CD4-positive, alpha-beta T cell (primary cell): ENCODE measurements around the gene PLK2. TPM values are rescaled to one million over a fixed set of nuclear protein-coding genes. Genes with fewer than 3 reads are reported as not detected.

ENCODE experiments used
- ATAC-seq: fragments of 200-7000 bp; cut with Tn5 transposase; one replicate; pipeline ENCODE4 v1.10.0; 2022; ENCODE audit warnings: mild to moderate bottlenecking; ENCODE audit not compliant: poor library complexity
- CTCF ChIA-PET: fragments of 350-600 bp; sonication (Branson Sonifier 250); formaldehyde crosslinking; loops from one replicate; lab custom pipeline; 2021; ENCODE audit warnings: antibody characterized with exemption, inconsistent platforms; lab: Charles Lee
- POLR2A ChIA-PET: fragments of 350-600 bp; sonication (Branson Sonifier 250); formaldehyde crosslinking; loops from one replicate; lab custom pipeline; 2021; ENCODE audit warnings: antibody characterized with exemption, inconsistent platforms; lab: Charles Lee
- DNase-seq, 14 experiments: peaks; one replicate each; pipeline ENCODE4 v3.0.0-alpha.2; 2013 to 2020; ENCODE audit warnings: mixed read lengths in 2 of 14
- H3K27ac ChIP-seq, 2 donors: one replicate each; pipeline versions ENCODE4 v1.5.1 to v1.7.0; 2013; ENCODE audit warnings: low read length in 2 of 2, low read depth in 1 of 2, mild to moderate bottlenecking in 1 of 2
- H3K27me3 ChIP-seq, 2 experiments: 1 replicate in 1 of 2; 2 replicates in 1 of 2; pipeline versions ENCODE4 v1.6.1 to v1.7.0; 2013; ENCODE audit warnings: low read length in 2 of 2, control low read depth in 1 of 2, mild to moderate bottlenecking in 1 of 2, moderate library complexity in 1 of 2; ENCODE audit not compliant: insufficient read depth in 2 of 2, control insufficient read depth in 1 of 2
- H3K36me3 ChIP-seq: one replicate; pipeline ENCODE4 v1.6.1; 2013; ENCODE audit warnings: low read length, control low read depth; ENCODE audit not compliant: insufficient read depth
- H3K4me1 ChIP-seq: one replicate; pipeline ENCODE4 v1.6.1; 2013; ENCODE audit warnings: low read length, control low read depth; ENCODE audit not compliant: insufficient read depth
- H3K4me3 ChIP-seq: one replicate; pipeline ENCODE4 v1.5.1; 2013; ENCODE audit warnings: mild to moderate bottlenecking, low read length, moderate library complexity
- H3K9me3 ChIP-seq, 2 experiments: 1 replicate in 1 of 2; 2 replicates in 1 of 2; pipeline versions ENCODE4 v1.6.1 to v1.7.0; 2013; ENCODE audit warnings: low read length in 2 of 2, mild to moderate bottlenecking in 2 of 2, control low read depth in 1 of 2, moderate library complexity in 1 of 2; ENCODE audit not compliant: control insufficient read depth in 1 of 2, insufficient read depth in 1 of 2
- H3K27ac Mint-ChIP-seq: one replicate; pipeline ENCODE4 v1.8.0; 2020; ENCODE audit warnings: mixed read lengths
- H3K27me3 Mint-ChIP-seq: one replicate; pipeline ENCODE4 v1.8.0; 2021; ENCODE audit warnings: mixed read lengths
- H3K36me3 Mint-ChIP-seq: one replicate; pipeline ENCODE4 v1.8.0; 2021; ENCODE audit warnings: low read depth, mixed read lengths
- H3K4me1 Mint-ChIP-seq: one replicate; pipeline ENCODE4 v1.8.0; 2021; ENCODE audit warnings: low read depth, mixed read lengths
- H3K4me3 Mint-ChIP-seq: one replicate; pipeline ENCODE4 v1.8.0; 2020; ENCODE audit warnings: mild to moderate bottlenecking, mixed read lengths
- H3K9me3 Mint-ChIP-seq: one replicate; pipeline ENCODE4 v1.8.0; 2020; ENCODE audit warnings: mixed read lengths
- CTCF ChIP-seq: fragments of 200-600 bp; IDR thresholded peaks from one replicate; pipeline ENCODE4 v1.8.0; 2022; ENCODE audit warnings: antibody characterized with exemption, mild to moderate bottlenecking
- intact Hi-C, 2 experiments: fragments of 100-400 bp; cut with DNase I in 1 of 2; cut with micrococcal nuclease in 1 of 2; formaldehyde crosslinking; loops; one replicate each; pipeline versions ENCODE4 v1.15.1 to v1.9.0; 2023 to 2025; cut with DNase I, micrococcal nuclease
- total RNA-seq, 174 experiments: library from RNA in 2 of 174; stranded (reverse) in 2 of 174; gene quantifications; one replicate each; pipeline ENCODE4 v1.2.3 and lab custom pipeline; 2021 to 2026

The PLK2 gene
- total RNA-seq, 2 experiments from 2014 or later, result 57.2 to 59.7 TPM

DNA sequence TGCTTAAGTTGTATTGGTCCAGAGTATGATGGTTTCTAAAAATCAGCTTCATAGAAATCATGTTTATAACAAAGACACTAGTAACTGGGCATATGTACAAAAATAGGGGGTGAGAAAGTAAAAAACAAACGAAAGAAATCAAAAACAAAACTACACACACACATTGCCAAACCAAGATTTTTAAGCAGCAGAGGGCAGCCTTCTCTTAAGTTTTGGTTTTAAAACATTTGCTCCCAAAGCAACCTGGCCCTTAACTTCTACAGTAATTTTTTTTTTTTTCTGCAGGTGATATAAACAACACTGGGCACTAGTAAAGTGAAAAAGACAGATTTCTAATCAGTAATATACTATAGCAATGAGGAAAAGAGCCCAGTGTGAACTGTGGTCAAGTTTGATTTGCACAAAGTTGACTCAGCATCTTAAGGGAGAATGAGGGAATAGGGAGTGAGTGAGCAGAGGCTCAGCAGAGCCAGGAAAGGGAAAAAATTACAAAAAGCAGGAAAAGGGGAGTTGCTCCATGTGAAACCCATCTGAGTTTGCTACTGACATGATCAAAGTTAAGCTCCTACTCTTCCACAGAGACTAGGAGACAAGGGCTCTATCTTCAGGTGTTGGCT, 18.0 kb upstream of the PLK2 start:
- Mint-ChIP-seq H3K36me3 (no peaks in the 10 kb centered on the region), H3K4me1 (no peaks in the 10 kb centered on the region), H3K27ac (no peak overlapping the region), H3K4me3 (no peak overlapping the region), H3K27me3 (no peaks in the 10 kb centered on the region), H3K9me3 (no peaks in the 10 kb centered on the region)
- Histone ChIP-seq H3K9me3 (peaks cover 0 to 7% of the 10 kb centered on the region in 2 experiments), H3K27ac (no peak overlapping the region), H3K4me3 (no peak overlapping the region), H3K27me3 (peaks cover 0 to 2% of the 10 kb centered on the region in 2 experiments), H3K36me3 (no peaks in the 10 kb centered on the region), H3K4me1 (no peaks in the 10 kb centered on the region)
- no peak for DNase-seq
- CTCF ChIA-PET, result no interaction called here
- intact Hi-C loops, result no loop called here
- POLR2A ChIA-PET, result no interaction called here
- no peak for TF ChIP-seq CTCF
- ATAC-seq, result no peak

DNA sequence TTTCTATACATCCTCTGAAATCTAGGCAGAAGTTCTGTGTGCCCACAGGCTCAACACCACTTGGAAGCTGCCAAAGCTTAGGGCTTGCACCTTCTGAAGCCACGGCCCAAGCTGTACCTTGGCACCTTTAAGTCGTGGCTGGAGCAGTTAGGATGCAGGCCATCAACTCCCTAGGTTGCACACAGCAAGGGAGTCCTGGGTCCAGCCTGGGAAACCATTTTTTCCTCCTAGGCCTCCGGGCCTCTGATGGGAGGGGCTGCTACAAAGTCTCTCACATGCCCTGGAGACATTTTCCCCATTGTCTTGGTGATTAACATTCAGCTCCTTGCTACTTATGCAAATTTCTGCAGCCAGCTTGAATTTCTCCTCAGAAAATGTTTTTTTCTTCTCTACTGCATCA, 15.5 kb upstream of the PLK2 start:
- H3K27me3 Mint-ChIP-seq, result peaks cover 4% of the 10 kb centered on the region
- no peaks in the 10 kb centered on the region for H3K4me1 Mint-ChIP-seq
- no peak overlapping the region for H3K4me3 ChIP-seq
- DNase-seq, result no peak
- ChIA-PET POLR2A (no interaction called here), CTCF (no interaction called here)
- no peak overlapping the region for H3K27ac ChIP-seq
- TF ChIP-seq CTCF, result no peak
- H3K27ac Mint-ChIP-seq, result no peak overlapping the region
- H3K27me3 ChIP-seq, result peaks cover 0 to 2% of the 10 kb centered on the region in 2 experiments
- H3K4me1 ChIP-seq, result no peaks in the 10 kb centered on the region
- intact Hi-C loops, result no loop called here
- peaks cover 0 to 7% of the 10 kb centered on the region in 2 experiments for H3K9me3 ChIP-seq
- no peak overlapping the region for H3K4me3 Mint-ChIP-seq
- H3K36me3 Mint-ChIP-seq, result no peaks in the 10 kb centered on the region
- H3K36me3 ChIP-seq, result no peaks in the 10 kb centered on the region
- no peaks in the 10 kb centered on the region for H3K9me3 Mint-ChIP-seq
- no peak for ATAC-seq

DNA sequence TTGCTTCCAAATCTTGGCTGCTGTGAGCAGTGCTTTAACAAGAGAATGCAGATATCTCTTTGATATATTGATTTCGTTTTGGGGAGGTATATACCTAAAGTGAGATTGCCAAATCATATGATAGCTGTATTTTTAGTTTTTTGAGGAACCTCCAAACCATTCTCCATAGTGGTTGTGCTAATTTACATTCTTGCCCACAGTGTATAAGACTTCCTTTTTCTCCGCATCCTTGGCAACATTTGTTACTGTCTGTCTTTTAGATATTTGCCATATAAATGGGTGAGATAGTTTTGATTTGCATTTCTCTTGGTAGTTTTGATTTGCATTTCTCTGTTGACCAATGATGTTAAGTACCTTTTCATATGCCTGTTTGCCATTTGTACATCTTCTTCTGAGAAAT, 10.0 kb upstream of the PLK2 start:
- ChIA-PET POLR2A (no interaction called here), CTCF (no interaction called here)
- intact Hi-C loops, result loop anchor here in 1 of 2 experiments (10.0 kb wide), 1 partner anchor 1055 kb away; no protein-coding TSS in a partner anchor
- no peak overlapping the region for H3K27ac ChIP-seq
- no peak overlapping the region for H3K4me3 Mint-ChIP-seq
- H3K4me1 Mint-ChIP-seq, result no peaks in the 10 kb centered on the region
- no peak overlapping the region for H3K4me3 ChIP-seq
- H3K36me3 ChIP-seq, result no peaks in the 10 kb centered on the region
- no peak for TF ChIP-seq CTCF
- H3K9me3 Mint-ChIP-seq, result no peaks in the 10 kb centered on the region
- no peak for DNase-seq
- no peaks in the 10 kb centered on the region for H3K27me3 ChIP-seq
- H3K27me3 Mint-ChIP-seq, result peaks cover 4% of the 10 kb centered on the region
- ATAC-seq, result no peak
- H3K27ac Mint-ChIP-seq, result no peak overlapping the region
- H3K36me3 Mint-ChIP-seq, result no peaks in the 10 kb centered on the region
- H3K9me3 ChIP-seq, result peaks cover 0 to under 1% of the 10 kb centered on the region in 2 experiments
- H3K4me1 ChIP-seq, result no peaks in the 10 kb centered on the region
